ENCODE measurements around the gene BAX. TPM values are rescaled to one million over a fixed set of nuclear protein-coding genes. Genes with fewer than 3 reads are reported as not detected.
A peak's percentile ranks its signal among the peaks of the same experiment; 100 is the strongest.

The BAX gene
- total and polyA plus RNA-seq, 4 donors: 10.5 to 27.0 (median 14.8) TPM

DNA sequence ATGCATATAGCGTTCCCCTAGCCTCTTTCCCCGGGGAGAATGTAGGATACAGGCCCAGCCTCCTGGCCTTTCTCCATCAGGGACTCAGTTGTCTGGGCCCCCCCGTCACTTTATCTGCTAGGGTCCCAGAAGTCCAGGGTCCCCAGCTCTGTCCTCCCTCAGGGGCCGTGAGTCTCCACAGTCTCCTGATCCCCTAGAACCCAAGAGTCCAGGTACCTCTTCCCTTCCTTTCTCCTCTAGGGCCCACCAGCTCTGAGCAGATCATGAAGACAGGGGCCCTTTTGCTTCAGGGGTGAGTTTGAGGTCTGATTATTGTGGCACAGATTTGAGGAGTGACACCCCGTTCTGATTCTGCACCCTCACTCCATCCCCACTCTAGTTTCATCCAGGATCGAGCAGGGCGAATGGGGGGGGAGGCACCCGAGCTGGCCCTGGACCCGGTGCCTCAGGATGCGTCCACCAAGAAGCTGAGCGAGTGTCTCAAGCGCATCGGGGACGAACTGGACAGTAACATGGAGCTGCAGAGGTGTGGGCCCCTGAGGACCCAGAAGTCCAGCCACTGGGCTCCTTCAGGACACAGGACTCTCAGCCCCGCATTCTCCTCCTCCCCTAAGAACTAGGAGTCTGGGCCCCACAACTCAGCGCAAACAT is 758 bp downstream of the BAX start:
- DNase-seq (ENCODE audit: low spot score): no peak

DNA sequence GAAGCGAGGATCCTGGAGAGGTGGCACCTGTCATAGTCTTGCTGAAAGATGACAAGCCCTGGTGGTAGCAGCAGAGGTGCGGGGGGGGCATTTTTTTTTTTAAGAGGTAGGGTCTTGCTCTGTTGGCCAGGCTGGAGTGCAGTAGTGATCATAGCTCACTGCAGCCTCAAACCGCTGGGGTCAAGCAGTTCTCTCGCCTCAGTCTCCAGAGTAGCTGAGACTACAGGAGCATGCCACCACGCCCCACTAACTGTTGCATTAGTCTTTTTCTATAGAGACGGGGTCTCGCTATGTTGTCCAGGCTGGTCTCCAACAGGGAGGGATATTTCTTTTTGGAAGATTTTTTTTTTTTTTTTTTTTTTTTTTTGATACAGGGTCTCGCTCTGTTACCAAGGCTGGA is 3.3 kb downstream of the BAX start:
- Histone ChIP-seq H3K27me3 (ENCODE audit: control insufficient read depth in 4 of 4, insufficient read depth in 4 of 4, low read length in 3 of 4) (no peaks in the 10 kb centered on the region), H3K27ac (ENCODE audit: low read depth in 1 of 2, low read length in 2 of 2) (no peak overlapping the region), H3K4me3 (ENCODE audit: low read depth in 1 of 3, low read length in 3 of 3) (no peak overlapping the region), H3K4me1 (ENCODE audit: control insufficient read depth in 4 of 4, insufficient read depth in 4 of 4, low read length in 3 of 4) (peaks cover 10 to 28% (median 19%) of the 10 kb centered on the region in 4 donors), H3K9me3 (ENCODE audit: control insufficient read depth in 4 of 4, low read length in 3 of 4) (no peaks in the 10 kb centered on the region), H3K36me3 (ENCODE audit: control insufficient read depth in 4 of 4, insufficient read depth in 3 of 4, low read depth in 1 of 4, low read length in 3 of 4) (no peaks in the 10 kb centered on the region), H3K9ac (ENCODE audit: low read depth in 1 of 2, low read length in 2 of 2) (no peak overlapping the region)
- DNase-seq (ENCODE audit: low spot score): no peak
- 98% methylated on average over 8 of the region's 8 CpGs for WGBS
- TF ChIP-seq, protein P1, sequence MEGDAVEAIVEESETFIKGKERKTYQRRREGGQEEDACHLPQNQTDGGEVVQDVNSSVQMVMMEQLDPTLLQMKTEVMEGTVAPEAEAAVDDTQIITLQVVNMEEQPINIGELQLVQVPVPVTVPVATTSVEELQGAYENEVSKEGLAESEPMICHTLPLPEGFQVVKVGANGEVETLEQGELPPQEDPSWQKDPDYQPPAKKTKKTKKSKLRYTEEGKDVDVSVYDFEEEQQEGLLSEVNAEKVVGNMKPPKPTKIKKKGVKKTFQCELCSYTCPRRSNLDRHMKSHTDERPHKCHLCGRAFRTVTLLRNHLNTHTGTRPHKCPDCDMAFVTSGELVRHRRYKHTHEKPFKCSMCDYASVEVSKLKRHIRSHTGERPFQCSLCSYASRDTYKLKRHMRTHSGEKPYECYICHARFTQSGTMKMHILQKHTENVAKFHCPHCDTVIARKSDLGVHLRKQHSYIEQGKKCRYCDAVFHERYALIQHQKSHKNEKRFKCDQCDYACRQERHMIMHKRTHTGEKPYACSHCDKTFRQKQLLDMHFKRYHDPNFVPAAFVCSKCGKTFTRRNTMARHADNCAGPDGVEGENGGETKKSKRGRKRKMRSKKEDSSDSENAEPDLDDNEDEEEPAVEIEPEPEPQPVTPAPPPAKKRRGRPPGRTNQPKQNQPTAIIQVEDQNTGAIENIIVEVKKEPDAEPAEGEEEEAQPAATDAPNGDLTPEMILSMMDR (IDR thresholded peaks at IDR 0.05; ENCODE audit: low read depth, low read length, missing input control): no peak

More for the DNA sequence above, 758 bp downstream of the BAX start:
- 64% methylated on average over 16 of the region's 16 CpGs for WGBS
- no peaks in the 10 kb centered on the region for H3K27me3 ChIP-seq (ENCODE audit: control insufficient read depth in 4 of 4, insufficient read depth in 4 of 4, low read length in 3 of 4)
- TF ChIP-seq FOXA2 (IDR thresholded peaks at IDR 0.05) (no peak), RAD21 (IDR thresholded peaks at IDR 0.05) (no peak), JUND (IDR thresholded peaks at IDR 0.05) (no peak), HNF4A (conservative IDR thresholded peaks at IDR 0.05) (no peak)
- TF ChIP-seq, protein P2, sequence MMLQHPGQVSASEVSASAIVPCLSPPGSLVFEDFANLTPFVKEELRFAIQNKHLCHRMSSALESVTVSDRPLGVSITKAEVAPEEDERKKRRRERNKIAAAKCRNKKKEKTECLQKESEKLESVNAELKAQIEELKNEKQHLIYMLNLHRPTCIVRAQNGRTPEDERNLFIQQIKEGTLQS (IDR thresholded peaks at IDR 0.05): no peak
- TF ChIP-seq, protein P3, sequence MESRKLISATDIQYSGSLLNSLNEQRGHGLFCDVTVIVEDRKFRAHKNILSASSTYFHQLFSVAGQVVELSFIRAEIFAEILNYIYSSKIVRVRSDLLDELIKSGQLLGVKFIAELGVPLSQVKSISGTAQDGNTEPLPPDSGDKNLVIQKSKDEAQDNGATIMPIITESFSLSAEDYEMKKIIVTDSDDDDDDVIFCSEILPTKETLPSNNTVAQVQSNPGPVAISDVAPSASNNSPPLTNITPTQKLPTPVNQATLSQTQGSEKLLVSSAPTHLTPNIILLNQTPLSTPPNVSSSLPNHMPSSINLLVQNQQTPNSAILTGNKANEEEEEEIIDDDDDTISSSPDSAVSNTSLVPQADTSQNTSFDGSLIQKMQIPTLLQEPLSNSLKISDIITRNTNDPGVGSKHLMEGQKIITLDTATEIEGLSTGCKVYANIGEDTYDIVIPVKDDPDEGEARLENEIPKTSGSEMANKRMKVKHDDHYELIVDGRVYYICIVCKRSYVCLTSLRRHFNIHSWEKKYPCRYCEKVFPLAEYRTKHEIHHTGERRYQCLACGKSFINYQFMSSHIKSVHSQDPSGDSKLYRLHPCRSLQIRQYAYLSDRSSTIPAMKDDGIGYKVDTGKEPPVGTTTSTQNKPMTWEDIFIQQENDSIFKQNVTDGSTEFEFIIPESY (IDR thresholded peaks at IDR 0.05): no peak
- peak overlapping the region; percentile 76 to 79 for H3K27ac ChIP-seq (ENCODE audit: low read depth in 1 of 2, low read length in 2 of 2)
- no peaks in the 10 kb centered on the region for H3K9me3 ChIP-seq (ENCODE audit: control insufficient read depth in 4 of 4, low read length in 3 of 4)
- H3K36me3 ChIP-seq (ENCODE audit: control insufficient read depth in 4 of 4, insufficient read depth in 3 of 4, low read depth in 1 of 4, low read length in 3 of 4): no peaks in the 10 kb centered on the region
- peak overlapping the region; percentile 62 to 96 (median 95) for H3K4me3 ChIP-seq (ENCODE audit: low read depth in 1 of 3, low read length in 3 of 3)
- H3K9ac ChIP-seq (ENCODE audit: low read depth in 1 of 2, low read length in 2 of 2): peak overlapping the region; percentile 87 to 94
- peaks cover 4 to 14% (median 11%) of the 10 kb centered on the region in 4 donors for H3K4me1 ChIP-seq (ENCODE audit: control insufficient read depth in 4 of 4, insufficient read depth in 4 of 4, low read length in 3 of 4)

DNA sequence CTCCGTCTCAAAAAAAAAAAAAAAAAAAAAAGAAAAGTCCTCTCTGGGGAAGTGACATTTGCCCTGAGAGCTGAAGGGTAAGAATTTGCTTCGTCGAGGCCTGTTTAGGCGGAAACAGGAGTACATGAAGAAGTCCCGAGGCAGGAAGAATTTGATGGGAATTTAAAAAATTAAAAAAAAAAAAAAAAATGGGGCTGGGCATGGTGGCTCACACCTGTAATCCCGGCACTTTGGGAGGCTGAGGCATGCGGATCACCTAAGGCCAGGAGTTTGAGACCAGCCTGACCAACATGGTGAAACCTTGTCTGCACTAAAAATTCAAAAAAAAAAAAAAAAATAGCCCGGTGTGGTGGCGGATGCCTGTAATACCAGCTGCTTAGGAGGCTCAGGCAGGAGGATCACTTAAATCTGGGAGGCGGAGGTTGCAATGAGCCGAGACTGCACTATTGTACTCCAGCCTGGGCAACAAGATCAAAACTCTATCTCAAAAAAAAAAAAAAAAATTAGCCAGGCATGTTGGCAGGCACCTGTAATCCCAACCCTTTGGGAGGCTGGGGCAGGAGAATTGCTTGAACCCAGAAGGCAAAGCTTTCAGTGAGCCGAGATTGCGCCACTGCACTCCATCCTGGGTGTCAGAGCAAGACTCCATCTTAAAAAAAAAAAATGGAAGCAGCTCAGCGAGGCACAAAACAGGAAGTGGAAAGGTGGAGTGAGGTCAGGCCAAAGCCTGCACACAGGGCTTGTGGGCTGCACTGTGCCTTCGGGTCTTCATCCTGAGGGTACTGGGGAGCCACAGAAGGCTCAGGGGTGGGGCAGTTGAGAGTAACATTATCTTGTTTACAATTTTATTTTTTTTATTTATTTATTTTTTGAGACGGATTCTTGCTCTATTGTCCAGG is 4.9 kb downstream of the BAX start:
- TF ChIP-seq YY1 (IDR thresholded peaks at IDR 0.05): peak; percentile 39
- no peak for TF ChIP-seq EGR1 (IDR thresholded peaks at IDR 0.05; ENCODE audit: low read depth in 2 of 2)
- no peak for TF ChIP-seq RAD21 (IDR thresholded peaks at IDR 0.05)
- H3K4me3 ChIP-seq (ENCODE audit: low read depth in 1 of 3, low read length in 3 of 3): no peak overlapping the region
- no peak for DNase-seq (ENCODE audit: low spot score)
- no peak overlapping the region for H3K9ac ChIP-seq (ENCODE audit: low read depth in 1 of 2, low read length in 2 of 2)
- H3K27me3 ChIP-seq (ENCODE audit: control insufficient read depth in 4 of 4, insufficient read depth in 4 of 4, low read length in 3 of 4): no peaks in the 10 kb centered on the region
- no peaks in the 10 kb centered on the region for H3K36me3 ChIP-seq (ENCODE audit: control insufficient read depth in 4 of 4, insufficient read depth in 3 of 4, low read depth in 1 of 4, low read length in 3 of 4)
- 85% methylated on average over 16 of the region's 16 CpGs for WGBS
- H3K27ac ChIP-seq (ENCODE audit: low read depth in 1 of 2, low read length in 2 of 2): no peak overlapping the region
- peaks cover 11 to 31% (median 19%) of the 10 kb centered on the region in 4 donors for H3K4me1 ChIP-seq (ENCODE audit: control insufficient read depth in 4 of 4, insufficient read depth in 4 of 4, low read length in 3 of 4)
- no peaks in the 10 kb centered on the region for H3K9me3 ChIP-seq (ENCODE audit: control insufficient read depth in 4 of 4, low read length in 3 of 4)

All from liver (tissue), 9 donors.